ENCODE data around the gene ABHD2.

ABHD2 gene

DNA sequence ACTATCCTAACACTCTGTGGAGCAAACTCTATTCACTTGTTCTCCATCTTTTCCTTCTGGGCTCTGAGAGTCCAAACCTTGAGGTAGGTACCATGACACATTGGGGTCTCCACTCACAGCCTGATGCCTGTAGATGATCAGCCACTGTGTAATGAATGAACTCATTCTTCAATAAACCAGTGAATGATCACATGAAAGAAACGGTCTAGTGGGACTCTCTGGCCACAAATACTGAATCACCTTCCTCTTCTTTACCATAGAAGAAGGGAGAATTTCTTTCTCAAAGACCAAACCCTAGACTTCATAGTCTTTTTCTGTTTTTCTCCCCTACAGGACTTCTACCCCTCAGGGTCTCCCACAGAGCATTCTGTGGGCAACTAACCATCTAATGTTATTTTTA, 20.5 kb upstream of the ABHD2 start:
- no peak overlapping the region for H3K4me3 Mint-ChIP-seq
- peak overlapping the region; percentile 47 for H3K27ac Mint-ChIP-seq
- peaks cover 9% of the 10 kb centered on the region for H3K4me1 Mint-ChIP-seq (ENCODE audit: low read depth)

DNA sequence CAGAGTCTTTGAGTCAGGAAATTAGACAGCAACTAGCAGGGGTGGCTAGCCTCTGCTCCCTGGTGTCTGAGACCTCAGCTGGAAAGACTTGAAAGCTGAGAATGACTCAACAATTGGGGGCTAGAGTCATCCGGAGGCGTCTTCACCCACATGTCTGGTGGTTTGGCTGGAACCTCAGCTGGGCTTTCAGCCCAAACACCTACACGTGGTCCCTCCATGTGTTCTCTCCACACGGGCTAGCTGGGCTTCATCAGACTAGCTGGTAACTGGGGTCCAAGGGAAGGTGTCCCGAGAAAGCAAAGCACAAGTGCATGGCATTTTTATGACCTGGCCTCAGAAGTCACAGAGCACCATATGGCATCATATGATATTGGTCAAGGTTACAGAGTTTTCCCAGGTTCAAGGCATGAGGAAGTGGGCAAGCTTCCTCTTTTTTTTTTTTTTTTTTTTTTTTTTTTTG, 19.9 kb upstream of the ABHD2 start:
- DNase-seq (ENCODE audit: low spot score): peak; percentile 79
- peaks cover 30% of the 10 kb centered on the region for H3K9me3 Mint-ChIP-seq
- H3K27me3 Mint-ChIP-seq (ENCODE audit: low read depth): no peaks in the 10 kb centered on the region
- peaks cover 16% of the 10 kb centered on the region for H3K36me3 Mint-ChIP-seq (ENCODE audit: low read depth)
- H3K27ac Mint-ChIP-seq: peak overlapping the region; percentile 47
- no peak overlapping the region for H3K4me3 Mint-ChIP-seq
- peaks cover 9% of the 10 kb centered on the region for H3K4me1 Mint-ChIP-seq (ENCODE audit: low read depth)

More for the DNA sequence above, 20.5 kb upstream of the ABHD2 start:
- H3K9me3 Mint-ChIP-seq: peaks cover 30% of the 10 kb centered on the region
- H3K36me3 Mint-ChIP-seq (ENCODE audit: low read depth): peaks cover 16% of the 10 kb centered on the region
- no peak for DNase-seq (ENCODE audit: low spot score)
- H3K27me3 Mint-ChIP-seq (ENCODE audit: low read depth): no peaks in the 10 kb centered on the region

DNA sequence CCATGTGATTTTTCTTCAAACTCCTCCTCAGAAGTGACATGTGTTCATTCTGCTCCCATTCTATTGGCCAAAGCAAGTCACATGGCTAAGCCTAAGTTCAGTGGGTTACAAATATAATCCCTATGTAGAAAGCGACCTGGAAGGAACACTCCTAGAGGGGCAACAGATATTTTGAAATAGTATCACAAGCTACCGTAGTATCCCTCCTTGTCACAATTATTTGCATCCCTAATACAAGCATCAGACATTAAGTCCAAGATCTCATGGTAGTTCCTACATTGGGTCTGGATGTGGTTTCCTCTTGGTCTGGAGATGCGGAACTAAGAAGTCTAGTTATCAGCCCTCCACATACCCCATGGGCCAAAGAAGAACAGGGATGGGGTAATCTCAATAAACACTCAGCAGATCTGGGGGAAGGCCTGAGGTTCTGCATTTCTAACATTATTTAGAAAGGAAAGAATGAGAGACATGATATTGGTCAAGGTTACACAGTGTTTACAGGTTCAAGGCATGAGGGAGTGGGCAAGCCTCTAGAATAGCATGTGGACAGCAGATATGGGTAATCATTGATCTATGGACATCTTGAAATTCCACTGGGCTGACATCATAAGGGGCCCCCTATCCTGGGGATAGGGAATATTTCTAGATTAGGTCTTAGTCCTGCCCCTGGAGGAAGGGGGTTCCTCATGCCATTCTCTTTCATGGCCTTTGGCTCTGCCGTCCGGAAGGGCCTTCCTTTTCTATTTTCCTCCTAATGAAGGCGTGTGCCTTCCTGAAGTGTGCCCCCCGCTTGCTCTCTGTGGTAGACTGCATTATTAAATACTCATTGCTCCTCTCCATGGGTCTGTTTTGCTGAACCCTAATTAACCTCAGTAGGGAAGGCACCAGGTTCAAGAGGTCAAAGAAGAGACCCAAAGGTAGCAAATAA, 17.8 kb upstream of the ABHD2 start:
- no peak overlapping the region for H3K27ac Mint-ChIP-seq
- H3K27me3 Mint-ChIP-seq (ENCODE audit: low read depth): no peaks in the 10 kb centered on the region
- no peak overlapping the region for H3K4me3 Mint-ChIP-seq
- DNase-seq (ENCODE audit: low spot score): no peak
- peaks cover 14% of the 10 kb centered on the region for H3K4me1 Mint-ChIP-seq (ENCODE audit: low read depth)
- H3K36me3 Mint-ChIP-seq (ENCODE audit: low read depth): peaks cover 16% of the 10 kb centered on the region
- H3K9me3 Mint-ChIP-seq: peaks cover 27% of the 10 kb centered on the region

DNA sequence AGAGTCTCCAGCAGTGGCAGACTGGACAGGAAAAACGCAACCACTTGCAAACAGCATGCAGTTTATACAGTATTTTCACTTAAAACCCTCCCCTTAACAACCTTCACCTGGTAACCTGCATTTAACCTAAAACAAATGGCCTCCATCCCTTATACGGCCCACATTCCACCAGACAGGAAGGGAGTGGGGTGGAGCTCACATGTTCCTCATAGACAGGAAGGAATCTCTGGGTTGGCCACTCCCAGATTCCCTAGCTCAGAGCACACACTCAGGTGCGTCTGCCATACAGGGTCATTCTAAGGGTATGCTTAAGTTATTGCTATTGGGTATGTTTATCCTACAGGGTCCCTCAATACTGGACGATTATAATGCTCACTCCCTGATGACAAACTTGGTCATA, 16.8 kb upstream of the ABHD2 start:
- Mint-ChIP-seq H3K27me3 (ENCODE audit: low read depth) (no peaks in the 10 kb centered on the region), H3K4me1 (ENCODE audit: low read depth) (peaks cover 15% of the 10 kb centered on the region), H3K4me3 (no peak overlapping the region), H3K27ac (no peak overlapping the region), H3K9me3 (peaks cover 17% of the 10 kb centered on the region), H3K36me3 (ENCODE audit: low read depth) (peaks cover 11% of the 10 kb centered on the region)
- DNase-seq (ENCODE audit: low spot score): no peak

DNA sequence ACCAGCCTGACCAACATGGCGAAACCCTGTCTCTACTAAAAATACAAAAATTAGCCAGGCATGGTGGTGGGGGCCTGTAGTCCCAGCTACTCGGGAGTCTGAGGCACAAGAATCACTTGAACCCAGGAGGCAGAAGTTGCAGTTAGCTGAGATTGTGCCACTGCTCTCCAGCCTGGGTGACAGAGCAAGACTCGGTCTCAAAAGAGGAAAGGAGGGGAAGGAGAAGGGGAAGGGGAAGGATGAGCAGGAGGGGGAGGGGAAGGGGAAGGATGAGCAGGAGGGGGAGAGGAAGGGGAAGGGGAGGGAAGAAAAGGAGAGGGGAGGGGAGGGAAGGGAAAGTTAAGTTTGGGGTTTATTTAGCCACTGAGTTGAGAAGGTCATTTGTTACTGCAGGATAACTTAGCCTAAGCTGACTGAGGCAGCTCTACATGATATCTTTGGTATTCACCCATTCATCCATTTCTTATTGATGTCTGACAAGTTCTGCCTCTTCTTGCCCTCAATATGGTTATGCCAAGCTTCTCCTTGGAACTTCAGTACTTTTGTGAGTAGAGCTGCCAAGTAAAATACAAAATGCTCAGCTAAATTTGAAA, 15.9 kb upstream of the ABHD2 start:
- H3K27ac Mint-ChIP-seq: no peak overlapping the region
- H3K4me1 Mint-ChIP-seq (ENCODE audit: low read depth): peaks cover 15% of the 10 kb centered on the region
- H3K9me3 Mint-ChIP-seq: peaks cover 8% of the 10 kb centered on the region
- H3K4me3 Mint-ChIP-seq: no peak overlapping the region
- no peak for DNase-seq (ENCODE audit: low spot score)
- H3K36me3 Mint-ChIP-seq (ENCODE audit: low read depth): peaks cover 3% of the 10 kb centered on the region
- H3K27me3 Mint-ChIP-seq (ENCODE audit: low read depth): no peaks in the 10 kb centered on the region

DNA sequence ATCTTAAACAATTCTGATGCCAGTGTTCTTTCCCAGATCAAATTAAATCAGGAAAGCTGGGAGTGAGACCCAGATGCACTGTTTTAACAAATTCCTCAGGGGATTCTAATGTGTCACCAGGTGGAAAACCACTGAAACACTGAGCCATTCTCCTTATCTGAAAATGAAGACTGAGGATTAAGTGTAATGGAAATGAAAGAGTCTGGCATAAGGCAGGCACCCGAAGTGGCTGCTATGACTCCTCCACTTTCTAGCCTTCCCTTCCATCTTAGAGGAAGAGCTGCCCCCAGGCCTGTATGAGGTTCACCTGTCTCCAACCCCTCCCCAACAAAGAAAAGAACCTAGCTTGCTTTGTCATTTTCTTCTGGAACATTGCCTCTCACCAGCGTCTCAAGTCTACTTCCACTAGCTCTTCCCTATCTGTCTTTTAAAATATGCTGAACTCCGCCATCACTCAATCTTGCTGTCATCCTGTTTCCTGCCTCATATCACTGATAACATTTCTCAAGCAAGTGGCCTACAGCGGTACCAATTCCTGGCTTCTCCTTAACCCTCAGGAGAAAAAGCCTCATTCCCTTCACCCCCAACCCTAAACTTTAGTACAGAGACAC, 13.7 kb upstream of the ABHD2 start:
- no peaks in the 10 kb centered on the region for H3K27me3 Mint-ChIP-seq (ENCODE audit: low read depth)
- H3K4me3 Mint-ChIP-seq: no peak overlapping the region
- DNase-seq (ENCODE audit: low spot score): no peak
- H3K9me3 Mint-ChIP-seq: no peaks in the 10 kb centered on the region
- H3K27ac Mint-ChIP-seq: no peak overlapping the region
- peaks cover 9% of the 10 kb centered on the region for H3K4me1 Mint-ChIP-seq (ENCODE audit: low read depth)
- H3K36me3 Mint-ChIP-seq (ENCODE audit: low read depth): no peaks in the 10 kb centered on the region

DNA sequence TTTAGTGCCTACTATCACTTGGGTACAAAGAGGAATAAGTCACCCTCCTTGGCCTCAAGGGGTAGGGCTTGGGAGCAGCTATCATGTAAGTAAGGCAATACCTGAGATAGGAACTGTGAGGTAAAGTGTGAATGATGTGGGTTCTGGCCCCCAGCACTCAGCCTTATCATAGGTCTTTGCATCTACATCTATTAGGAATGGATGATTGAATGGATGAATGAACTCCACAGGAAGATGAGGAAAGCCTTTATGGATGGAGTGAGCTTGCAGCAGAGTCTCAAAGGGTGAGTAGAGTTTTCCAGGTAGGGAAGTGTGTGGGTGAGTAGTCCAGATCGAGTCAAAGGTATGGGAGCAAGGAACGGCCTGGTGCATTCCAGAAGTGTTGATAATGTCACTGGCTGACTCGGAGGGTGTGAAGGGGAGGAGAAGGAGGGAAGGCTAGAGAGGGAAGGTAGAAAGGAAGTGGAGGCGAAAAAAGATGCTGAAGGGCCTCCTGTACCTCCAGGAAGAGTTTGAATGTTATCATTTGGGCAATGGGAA, 13.1 kb upstream of the ABHD2 start:
- DNase-seq (ENCODE audit: low spot score): no peak
- Mint-ChIP-seq H3K36me3 (ENCODE audit: low read depth) (no peaks in the 10 kb centered on the region), H3K27ac (no peak overlapping the region), H3K4me1 (ENCODE audit: low read depth) (peaks cover 9% of the 10 kb centered on the region), H3K27me3 (ENCODE audit: low read depth) (no peaks in the 10 kb centered on the region), H3K9me3 (no peaks in the 10 kb centered on the region), H3K4me3 (no peak overlapping the region)

DNA sequence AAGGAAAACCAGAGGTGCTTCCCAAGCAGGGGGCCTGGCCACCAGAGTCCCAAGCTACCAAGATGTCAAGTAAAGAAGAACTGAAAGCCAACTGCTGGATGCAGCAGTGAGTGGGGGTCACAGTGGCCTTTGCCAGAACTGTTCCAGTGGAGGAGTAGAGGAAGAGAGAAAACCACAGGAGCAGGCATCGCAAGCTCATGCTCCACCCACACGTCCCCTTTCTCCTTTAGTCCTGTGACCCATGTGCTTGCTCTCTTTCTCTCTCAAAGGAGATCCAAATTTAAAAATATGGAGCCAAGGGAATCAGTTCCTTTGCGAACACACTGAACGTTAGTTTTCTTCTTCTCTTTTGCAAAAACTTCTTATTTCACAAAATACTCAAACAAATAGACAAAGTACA, 12.4 kb upstream of the ABHD2 start:
- peaks cover 9% of the 10 kb centered on the region for H3K4me1 Mint-ChIP-seq (ENCODE audit: low read depth)
- no peak for DNase-seq (ENCODE audit: low spot score)
- H3K4me3 Mint-ChIP-seq: no peak overlapping the region
- H3K9me3 Mint-ChIP-seq: no peaks in the 10 kb centered on the region
- H3K36me3 Mint-ChIP-seq (ENCODE audit: low read depth): no peaks in the 10 kb centered on the region
- no peak overlapping the region for H3K27ac Mint-ChIP-seq
- H3K27me3 Mint-ChIP-seq (ENCODE audit: low read depth): no peaks in the 10 kb centered on the region

DNA sequence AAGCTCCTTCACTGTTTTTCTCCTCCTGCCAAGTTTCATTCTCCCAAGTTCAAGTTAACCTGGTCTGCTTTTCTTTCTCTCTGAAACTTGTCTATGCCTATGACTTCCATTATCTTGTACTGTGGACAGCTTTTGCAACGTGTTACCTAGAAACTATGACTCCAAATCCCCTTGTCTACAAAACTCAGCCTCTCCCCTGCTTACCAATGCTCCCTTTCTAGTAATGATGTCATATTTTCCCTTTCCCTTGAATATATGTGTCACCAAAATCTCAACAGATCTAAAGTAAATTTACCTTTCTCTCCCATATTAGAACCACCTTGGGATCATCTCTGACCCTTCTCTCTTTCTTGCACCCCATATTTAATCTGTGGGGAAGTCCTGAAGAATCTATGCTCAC, 10.5 kb upstream of the ABHD2 start:
- H3K4me1 Mint-ChIP-seq (ENCODE audit: low read depth): peaks cover 9% of the 10 kb centered on the region
- no peak overlapping the region for H3K27ac Mint-ChIP-seq
- H3K4me3 Mint-ChIP-seq: no peak overlapping the region
- H3K36me3 Mint-ChIP-seq (ENCODE audit: low read depth): no peaks in the 10 kb centered on the region
- no peak for DNase-seq (ENCODE audit: low spot score)
- no peaks in the 10 kb centered on the region for H3K9me3 Mint-ChIP-seq
- H3K27me3 Mint-ChIP-seq (ENCODE audit: low read depth): no peaks in the 10 kb centered on the region

DNA sequence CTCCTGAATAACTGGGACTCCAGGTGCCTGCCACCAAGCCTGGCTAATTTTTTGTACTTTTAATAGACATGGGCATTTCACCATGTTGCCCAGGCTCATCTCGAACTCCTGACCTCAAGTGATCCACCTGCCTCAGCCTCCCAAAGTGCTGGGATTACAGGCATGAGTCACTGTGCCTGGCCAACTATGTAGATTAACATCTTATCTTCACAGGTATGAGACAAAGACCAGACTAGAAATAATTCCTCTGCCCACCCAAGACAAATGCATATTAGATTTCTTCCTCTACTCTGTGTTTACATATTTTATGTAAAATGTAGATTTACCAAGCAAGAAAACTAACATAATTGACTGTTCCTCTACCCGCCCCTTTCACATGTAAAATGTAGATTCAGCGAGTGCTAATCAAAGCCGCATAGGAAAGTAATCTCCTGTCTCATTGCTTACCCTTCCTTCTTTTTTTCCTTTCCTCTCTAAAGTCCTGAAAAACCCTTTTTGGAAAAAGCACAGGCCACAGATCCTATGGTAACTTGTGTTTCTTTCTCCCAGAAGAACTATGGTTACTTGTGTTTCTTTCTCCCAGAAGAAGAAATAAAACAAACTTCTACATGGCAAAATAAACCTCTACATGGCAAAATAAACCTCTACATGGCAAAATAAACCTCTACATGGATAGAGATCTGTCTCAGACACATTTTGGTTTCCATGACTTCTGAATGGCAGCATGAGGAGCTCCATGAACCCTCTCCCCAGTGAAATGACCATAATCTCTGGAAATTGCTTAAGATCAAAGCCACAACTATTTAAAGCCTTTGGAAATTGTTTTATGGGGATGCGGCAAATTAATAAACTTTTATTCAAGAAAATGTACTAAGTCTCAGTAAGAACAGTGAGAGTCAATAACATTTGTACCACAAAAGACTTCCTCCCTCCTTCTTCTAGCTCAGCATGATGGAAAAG, 9.1 kb upstream of the ABHD2 start:
- DNase-seq (ENCODE audit: low spot score): no peak
- Mint-ChIP-seq H3K9me3 (no peaks in the 10 kb centered on the region), H3K4me3 (no peak overlapping the region), H3K4me1 (ENCODE audit: low read depth) (peaks cover 9% of the 10 kb centered on the region), H3K36me3 (ENCODE audit: low read depth) (no peaks in the 10 kb centered on the region), H3K27ac (no peak overlapping the region), H3K27me3 (ENCODE audit: low read depth) (no peaks in the 10 kb centered on the region)

DNA sequence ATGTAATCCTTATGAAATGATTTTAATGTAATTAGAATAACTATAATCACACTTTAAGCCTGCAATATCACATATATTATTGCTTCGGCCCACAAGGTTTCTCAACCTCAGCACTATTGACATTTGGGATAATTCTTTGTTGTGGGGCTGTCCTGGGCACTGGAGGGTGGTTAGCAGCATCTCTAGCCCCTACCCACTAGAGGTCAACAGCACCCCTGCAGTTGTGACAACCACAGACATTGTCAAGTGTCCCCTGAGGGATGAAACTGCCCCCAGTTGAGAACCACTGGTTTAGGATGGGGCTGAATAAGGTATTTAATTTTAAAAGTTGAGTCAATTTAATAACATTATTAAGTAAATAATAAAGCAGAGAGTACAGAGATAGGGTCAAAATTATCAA, 6.4 kb upstream of the ABHD2 start:
- no peak overlapping the region for H3K27ac Mint-ChIP-seq
- no peak for DNase-seq (ENCODE audit: low spot score)
- no peaks in the 10 kb centered on the region for H3K27me3 Mint-ChIP-seq (ENCODE audit: low read depth)
- peaks cover 4% of the 10 kb centered on the region for H3K4me1 Mint-ChIP-seq (ENCODE audit: low read depth)
- no peaks in the 10 kb centered on the region for H3K9me3 Mint-ChIP-seq
- no peaks in the 10 kb centered on the region for H3K36me3 Mint-ChIP-seq (ENCODE audit: low read depth)
- no peak overlapping the region for H3K4me3 Mint-ChIP-seq

DNA sequence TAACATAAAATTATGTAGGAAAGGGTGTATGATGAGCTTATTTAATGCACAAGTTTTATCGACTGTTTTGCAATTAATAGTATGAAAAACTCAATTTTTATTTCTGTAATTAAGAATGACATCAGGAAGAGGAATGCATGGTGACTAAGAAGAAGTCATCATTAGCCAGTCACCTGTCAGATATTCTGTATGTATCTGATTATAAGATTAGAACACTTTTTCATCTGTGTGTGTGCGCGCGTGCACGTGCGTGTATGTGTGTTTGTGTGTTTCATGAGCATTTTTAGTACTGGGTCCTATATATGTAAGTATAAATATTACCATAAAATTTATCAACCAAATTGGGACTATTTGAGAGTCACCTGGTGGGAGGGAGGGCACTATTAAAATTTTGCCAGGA, 5.0 kb upstream of the ABHD2 start:
- no peaks in the 10 kb centered on the region for H3K27me3 Mint-ChIP-seq (ENCODE audit: low read depth)
- H3K27ac Mint-ChIP-seq: no peak overlapping the region
- H3K9me3 Mint-ChIP-seq: no peaks in the 10 kb centered on the region
- no peak for DNase-seq (ENCODE audit: low spot score)
- H3K36me3 Mint-ChIP-seq (ENCODE audit: low read depth): no peaks in the 10 kb centered on the region
- no peak overlapping the region for H3K4me3 Mint-ChIP-seq
- no peaks in the 10 kb centered on the region for H3K4me1 Mint-ChIP-seq (ENCODE audit: low read depth)

DNA sequence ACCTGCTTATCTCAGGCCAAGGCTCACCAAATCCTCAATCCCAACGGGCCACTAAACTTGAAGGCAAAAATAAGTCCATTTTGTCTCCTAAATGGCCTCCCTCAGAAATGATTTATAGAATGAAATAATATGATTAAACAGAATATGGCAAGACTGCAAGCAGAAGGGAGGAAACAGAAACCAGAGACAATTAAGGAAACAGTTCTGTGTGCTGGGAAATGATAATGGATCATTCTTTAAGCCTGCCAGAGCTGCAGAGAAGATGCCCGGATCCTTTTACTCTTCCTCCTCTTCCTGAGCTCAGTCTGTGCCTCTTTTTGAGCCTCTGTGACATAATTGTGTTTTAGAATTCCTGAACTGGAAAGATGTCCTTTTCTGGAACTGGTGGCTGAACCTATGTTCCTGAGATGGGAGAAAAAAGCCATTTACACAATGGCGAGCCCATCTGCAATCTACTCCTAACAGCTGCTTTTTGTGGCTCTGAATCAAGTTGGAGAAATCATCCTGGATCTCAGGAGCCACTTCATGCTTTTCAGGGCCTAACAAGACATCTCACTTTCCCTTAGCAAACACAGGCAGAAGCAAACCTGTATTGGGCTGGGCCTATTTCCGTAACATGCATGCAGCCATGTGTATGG, 2.8 kb upstream of the ABHD2 start:
- H3K9me3 Mint-ChIP-seq: no peaks in the 10 kb centered on the region
- H3K4me3 Mint-ChIP-seq: no peak overlapping the region
- DNase-seq (ENCODE audit: low spot score): no peak
- no peaks in the 10 kb centered on the region for H3K27me3 Mint-ChIP-seq (ENCODE audit: low read depth)
- H3K36me3 Mint-ChIP-seq (ENCODE audit: low read depth): no peaks in the 10 kb centered on the region
- peaks cover 13% of the 10 kb centered on the region for H3K4me1 Mint-ChIP-seq (ENCODE audit: low read depth)
- H3K27ac Mint-ChIP-seq: no peak overlapping the region

All from T-helper 2 cell treated with Interferon-gamma antibody and Interleukin-4, amounts not matched to agents 5 μg/mL and 100 μg/mL, for 36 hours (primary cell).